ENCODE results near the gene INPPL1. TPM values are rescaled to one million over a fixed set of nuclear protein-coding genes. Genes with fewer than 3 reads are reported as not detected.

The INPPL1 gene
- total RNA-seq, 1 donor from 2014 or later: 93.1 TPM

DNA sequence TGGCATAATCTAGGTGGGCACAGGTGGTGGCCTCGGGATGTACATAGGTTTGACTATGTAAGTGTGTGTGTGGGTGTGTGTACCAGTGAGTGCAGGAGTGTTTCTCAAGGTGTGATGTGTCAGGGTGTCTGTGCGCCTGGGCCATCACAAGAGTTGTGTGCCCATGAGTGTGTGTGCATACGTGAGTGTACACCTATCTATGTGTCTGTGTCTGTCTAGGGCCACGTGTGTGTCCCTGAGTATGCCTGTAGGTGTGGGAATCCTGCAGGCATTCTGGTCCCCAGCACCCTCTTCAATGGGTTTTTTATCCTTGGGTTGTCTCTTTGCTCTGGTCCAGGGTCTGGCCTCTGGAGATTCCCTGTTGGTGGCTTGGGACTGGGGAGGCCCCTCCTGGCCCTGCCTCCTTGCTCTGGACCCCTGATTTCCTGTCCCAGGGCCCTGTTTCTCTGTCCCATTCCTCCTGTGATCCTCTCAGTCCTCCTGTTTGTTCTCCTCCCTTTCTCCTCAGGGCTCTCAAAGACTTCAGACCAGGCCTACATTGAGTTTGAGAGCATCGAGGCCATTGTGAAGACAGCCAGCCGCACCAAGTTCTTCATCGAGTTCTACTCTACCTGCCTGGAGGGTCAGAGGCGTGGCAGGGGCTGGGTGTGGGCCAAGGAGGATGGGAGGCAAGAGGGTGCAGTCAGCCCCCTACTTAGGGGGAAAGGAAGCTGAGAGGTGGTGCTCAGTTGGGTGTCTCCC lies 9.4 kb downstream of the INPPL1 start:
- Histone ChIP-seq H3K27me3 (ENCODE audit: control insufficient read depth, insufficient read depth, low read length) (peaks cover 3% of the 10 kb centered on the region), H3K36me3 (ENCODE audit: control insufficient read depth, insufficient read depth, low read length) (peaks cover 23% of the 10 kb centered on the region), H3K4me3 (ENCODE audit: low read depth, low read length) (no peak overlapping the region)
- no peak for DNase-seq (ENCODE audit: low read depth)
- TF ChIP-seq, protein P1, sequence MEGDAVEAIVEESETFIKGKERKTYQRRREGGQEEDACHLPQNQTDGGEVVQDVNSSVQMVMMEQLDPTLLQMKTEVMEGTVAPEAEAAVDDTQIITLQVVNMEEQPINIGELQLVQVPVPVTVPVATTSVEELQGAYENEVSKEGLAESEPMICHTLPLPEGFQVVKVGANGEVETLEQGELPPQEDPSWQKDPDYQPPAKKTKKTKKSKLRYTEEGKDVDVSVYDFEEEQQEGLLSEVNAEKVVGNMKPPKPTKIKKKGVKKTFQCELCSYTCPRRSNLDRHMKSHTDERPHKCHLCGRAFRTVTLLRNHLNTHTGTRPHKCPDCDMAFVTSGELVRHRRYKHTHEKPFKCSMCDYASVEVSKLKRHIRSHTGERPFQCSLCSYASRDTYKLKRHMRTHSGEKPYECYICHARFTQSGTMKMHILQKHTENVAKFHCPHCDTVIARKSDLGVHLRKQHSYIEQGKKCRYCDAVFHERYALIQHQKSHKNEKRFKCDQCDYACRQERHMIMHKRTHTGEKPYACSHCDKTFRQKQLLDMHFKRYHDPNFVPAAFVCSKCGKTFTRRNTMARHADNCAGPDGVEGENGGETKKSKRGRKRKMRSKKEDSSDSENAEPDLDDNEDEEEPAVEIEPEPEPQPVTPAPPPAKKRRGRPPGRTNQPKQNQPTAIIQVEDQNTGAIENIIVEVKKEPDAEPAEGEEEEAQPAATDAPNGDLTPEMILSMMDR (IDR thresholded peaks at IDR 0.05; ENCODE audit: insufficient read depth, low read length, poor library complexity, severe bottlenecking): no peak

DNA sequence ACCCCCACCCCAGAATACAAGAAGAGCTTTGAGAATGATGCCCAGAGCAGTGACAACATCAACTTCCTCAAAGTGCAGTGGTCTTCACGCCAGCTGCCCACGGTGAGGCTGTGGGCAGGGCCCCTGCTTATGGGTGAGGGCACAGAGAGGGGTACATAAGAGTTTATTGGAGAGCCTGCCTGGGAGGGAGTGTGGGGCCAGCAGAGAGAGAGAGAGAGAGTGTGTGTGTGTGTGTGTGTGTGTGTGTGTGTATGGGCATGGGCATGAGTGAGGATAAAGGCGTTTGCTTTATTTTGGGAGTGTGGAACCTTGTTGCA lies 9.9 kb downstream of the INPPL1 start:
- TF ChIP-seq, protein P1 (IDR thresholded peaks at IDR 0.05; ENCODE audit: insufficient read depth, low read length, poor library complexity, severe bottlenecking): no peak
- no peak overlapping the region for H3K4me3 ChIP-seq (ENCODE audit: low read depth, low read length)
- peaks cover 8% of the 10 kb centered on the region for H3K27me3 ChIP-seq (ENCODE audit: control insufficient read depth, insufficient read depth, low read length)
- H3K36me3 ChIP-seq (ENCODE audit: control insufficient read depth, insufficient read depth, low read length): peaks cover 21% of the 10 kb centered on the region
- no peak for DNase-seq (ENCODE audit: low read depth)

- peaks cover 19% of the 10 kb centered on the region for H3K36me3 ChIP-seq (ENCODE audit: control insufficient read depth, insufficient read depth, low read length)
- TF ChIP-seq, protein P1 (IDR thresholded peaks at IDR 0.05; ENCODE audit: insufficient read depth, low read length, poor library complexity, severe bottlenecking): no peak
These were observed 10.4 kb downstream of the INPPL1 start for GRCh38 chr11:72234920-72235319.

GRCh38 chr11:72235351-72236057 lies 10.9 kb downstream of the INPPL1 start:
- H3K4me3 ChIP-seq (ENCODE audit: low read depth, low read length): no peak overlapping the region
- H3K36me3 ChIP-seq (ENCODE audit: control insufficient read depth, insufficient read depth, low read length): peaks cover 17% of the 10 kb centered on the region
- DNase-seq (ENCODE audit: low read depth): no peak
- TF ChIP-seq, protein P1 (IDR thresholded peaks at IDR 0.05; ENCODE audit: insufficient read depth, low read length, poor library complexity, severe bottlenecking): no peak
- H3K27me3 ChIP-seq (ENCODE audit: control insufficient read depth, insufficient read depth, low read length): peaks cover 16% of the 10 kb centered on the region

More at GRCh38 chr11:72234920-72235319, 10.4 kb downstream of the INPPL1 start:
- no peak for DNase-seq (ENCODE audit: low read depth)
- H3K4me3 ChIP-seq (ENCODE audit: low read depth, low read length): no peak overlapping the region
- peaks cover 11% of the 10 kb centered on the region for H3K27me3 ChIP-seq (ENCODE audit: control insufficient read depth, insufficient read depth, low read length)

GRCh38 chr11:72236083-72236697 lies 11.6 kb downstream of the INPPL1 start:
- peaks cover 23% of the 10 kb centered on the region for H3K27me3 ChIP-seq (ENCODE audit: control insufficient read depth, insufficient read depth, low read length)
- no peak for DNase-seq (ENCODE audit: low read depth)
- H3K4me3 ChIP-seq (ENCODE audit: low read depth, low read length): no peak overlapping the region
- TF ChIP-seq, protein P1 (IDR thresholded peaks at IDR 0.05; ENCODE audit: insufficient read depth, low read length, poor library complexity, severe bottlenecking): no peak
- H3K36me3 ChIP-seq (ENCODE audit: control insufficient read depth, insufficient read depth, low read length): peaks cover 17% of the 10 kb centered on the region

Data from kidney epithelial cell (primary cell).